Measurements from ENCODE around the gene PTPRD. TPM values are rescaled to one million over a fixed set of nuclear protein-coding genes. Genes with fewer than 3 reads are reported as not detected.

PTPRD gene
- total and polyA plus RNA-seq, 9 of the 15 experiments (the other 6 are each of a cell fraction or from before 2014, with no cell fraction given) = 0.11 TPM; not detected in 8

GRCh38 chr9:9186086-9186485 lies 1426.7 kb downstream of the PTPRD start (continued):
- TF ChIP-seq XRCC5 (IDR thresholded peaks at IDR 0.05; ENCODE audit: low read depth, low read length) = no peak
- no peak for TF ChIP-seq IRF2 (CRISPR knock-in tag; IDR thresholded peaks at IDR 0.05)
- no peak for TF ChIP-seq NFE2 (IDR thresholded peaks at IDR 0.05; ENCODE audit: low read depth)

GRCh38 chr9:9182431-9182830 lies 1430.4 kb downstream of the PTPRD start:
- in situ Hi-C loops (cut with MboI) (no loop called here), intact Hi-C loops (cut with micrococcal nuclease) (no loop called here)
- FAIRE-seq = no peak
- Histone ChIP-seq H3K79me2 (ENCODE audit: control insufficient read depth, insufficient read depth, low read length) (no peaks in the 10 kb centered on the region), H3K4me2 (ENCODE audit: insufficient read depth, low read length) (no peak overlapping the region), H3K27ac (ENCODE audit: extremely low read depth, low read depth, low read length) (no peak overlapping the region), H3K4me3 (no peak overlapping the region), H3K9me3 (replicated peaks; ENCODE audit: control insufficient read depth, insufficient read depth, low read depth, low read length) (no peaks in the 10 kb centered on the region), H3K4me1 (replicated peaks in 1 of 2; ENCODE audit: control insufficient read depth in 2 of 2, insufficient read depth in 2 of 2, low read length in 2 of 2) (no peaks in the 10 kb centered on the region), H3K9me1 (ENCODE audit: control insufficient read depth, insufficient read depth, low read length) (no peaks in the 10 kb centered on the region), H4K20me1 (replicated peaks; ENCODE audit: control insufficient read depth, insufficient read depth, low read length) (no peaks in the 10 kb centered on the region), H3K36me3 (ENCODE audit: control insufficient read depth, insufficient read depth, low read length) (no peaks in the 10 kb centered on the region), H2AFZ (ENCODE audit: low read depth, low read length) (no peak overlapping the region), H3K27me3 (ENCODE audit: control insufficient read depth in 2 of 2, insufficient read depth in 2 of 2, low read length in 2 of 2) (no peaks in the 10 kb centered on the region), H3K9ac (ENCODE audit: insufficient read depth in 1 of 2, low read depth in 2 of 2, low read length in 2 of 2) (no peak overlapping the region)
- CTCF ChIA-PET (ENCODE audit: low intra/inter-chr PET ratio) = no interaction called here
- BruUV-seq (replicated peaks) = no TSS peak
- POLR2A ChIA-PET = no interaction called here
- no peak for DNase-seq (ENCODE audit: extremely low read depth in 1 of 4, low spot score in 3 of 4)
- 0% methylated on average over 2 of the region's 2 CpGs for WGBS (ENCODE audit: insufficient coverage, low coverage, missing lambda C conversion rate)
- ATAC-seq = no peak
- TF ChIP-seq ZNF431 (CRISPR knock-in tag; IDR thresholded peaks at IDR 0.05) (no peak), NFRKB (IDR thresholded peaks at IDR 0.05; ENCODE audit: low read depth) (no peak), SMARCB1 (IDR thresholded peaks at IDR 0.05; ENCODE audit: insufficient read length, low read depth) (no peak), ZNF785 (CRISPR knock-in tag; IDR thresholded peaks at IDR 0.05) (no peak), ZNF407 (IDR thresholded peaks at IDR 0.05; ENCODE audit: low read depth) (no peak), FOXO4 (CRISPR knock-in tag; IDR thresholded peaks at IDR 0.05) (no peak), CREB5 (CRISPR knock-in tag; IDR thresholded peaks at IDR 0.05) (no peak), ZNF143 (CRISPR knock-in tag; IDR thresholded peaks at IDR 0.05) (no peak), TARDBP (IDR thresholded peaks at IDR 0.05) (no peak), PHTF2 (CRISPR knock-in tag; IDR thresholded peaks at IDR 0.05) (no peak)
